HEK293T (cell line): ENCODE measurements around the gene GOLGA6L7.

Experiments
- ARNT ChIP-seq: fragments of 450-650 bp; IDR thresholded peaks from 2 replicates; pipeline ENCODE4 v1.6.1; 2017; ENCODE audit warnings: mild to moderate bottlenecking
- FOXA1 ChIP-seq: fragments of 450-650 bp; IDR thresholded peaks from 2 replicates; pipeline ENCODE4 v1.6.1; 2016; ENCODE audit warnings: mild to moderate bottlenecking
- FOXK2 ChIP-seq: fragments of 450-650 bp; IDR thresholded peaks from 2 replicates; pipeline ENCODE4 v1.6.1; 2016; ENCODE audit warnings: mild to moderate bottlenecking
- FOXM1 ChIP-seq: fragments of 450-650 bp; IDR thresholded peaks from 2 replicates; pipeline ENCODE4 v1.6.1; 2017; ENCODE audit warnings: mild to moderate bottlenecking, borderline replicate concordance
- L3MBTL2 ChIP-seq: fragments of 450-650 bp; conservative IDR thresholded peaks from 2 replicates; pipeline ENCODE4 v1.6.1; 2016; ENCODE audit warnings: mild to moderate bottlenecking
- SP1 ChIP-seq: fragments of 450-650 bp; IDR thresholded peaks from 2 replicates; pipeline ENCODE4 v1.6.1; 2017

- TF ChIP-seq ARNT, result no peak
- TF ChIP-seq FOXK2, result no peak
- TF ChIP-seq SP1, result no peak
- no peak for TF ChIP-seq L3MBTL2
- TF ChIP-seq FOXM1, result no peak
- no peak for TF ChIP-seq FOXA1
Measured at GRCh38 chr15:28891588-28891987, 43.1 kb upstream of the GOLGA6L7 start.
